Epithelial cell of proximal tubule (primary cell): ENCODE data around the gene RTKN. TPM values are rescaled to one million over a fixed set of nuclear protein-coding genes. Genes with fewer than 3 reads are reported as not detected.
"Not testable (repeated sequence)": the region's sequence is repeated elsewhere in the genome, so short reads cannot be mapped to it uniquely, and the experiment has no call there.

Experiments
- DNase-seq: peaks from one replicate; pipeline ENCODE4 v3.0.0-alpha.2; 2011; ENCODE audit warnings: low read depth
- H3K4me3 ChIP-seq: 2 replicates; pipeline ENCODE4 v1.5.1; 2011; ENCODE audit warnings: low read depth, mild to moderate bottlenecking, low read length
- total RNA-seq: library from RNA; depleted of rRNA; stranded (reverse); fragments of >200 nt; gene quantifications from 2 replicates; pipeline ENCODE4 v1.2.3, GENCODE V29; 2015
- TF ChIP-seq, protein P1 (sequence below): conservative IDR thresholded peaks from 2 replicates; pipeline ENCODE4 v1.5.1; 2012; ENCODE audit warnings: low read depth, mild to moderate bottlenecking, low read length

Gene RTKN
- total RNA-seq, 1 donor from 2014 or later = 85.3 TPM

DNA sequence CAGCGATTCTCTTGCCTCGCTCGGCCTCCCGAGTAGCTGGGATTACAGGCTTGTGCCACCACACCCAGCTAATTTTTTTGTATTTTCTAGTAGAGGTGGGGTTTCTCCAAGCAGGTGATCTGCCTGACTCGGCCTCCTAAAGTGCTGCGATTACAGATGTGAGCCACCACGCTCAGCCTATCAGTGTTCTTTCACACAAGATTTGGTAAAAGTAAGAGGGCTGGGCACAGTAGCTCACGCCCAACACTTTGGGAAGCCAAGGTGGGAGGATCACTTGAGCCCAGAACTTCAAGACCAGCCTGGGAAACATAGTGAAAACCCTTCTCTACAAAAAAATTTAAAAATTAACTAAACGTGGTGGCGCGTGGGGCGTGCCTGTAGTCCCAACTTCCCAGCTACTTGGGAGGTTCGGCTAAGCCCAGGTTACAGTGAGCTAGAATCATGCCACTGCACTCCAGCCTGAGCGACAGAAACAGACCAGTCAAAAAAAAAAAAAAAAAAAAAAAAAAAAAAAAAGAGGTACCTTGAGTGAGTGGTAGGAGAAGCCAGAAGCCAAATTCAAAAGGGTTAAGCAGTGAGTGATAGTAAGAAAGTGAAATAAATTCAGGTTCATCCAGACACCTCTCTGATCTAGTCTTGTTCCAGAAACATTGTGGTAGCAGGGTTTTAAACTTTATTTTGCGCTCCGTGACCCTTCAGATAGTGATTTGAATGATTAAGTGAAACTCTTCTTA, 29.8 kb upstream of the RTKN start:
- TF ChIP-seq, protein P1, sequence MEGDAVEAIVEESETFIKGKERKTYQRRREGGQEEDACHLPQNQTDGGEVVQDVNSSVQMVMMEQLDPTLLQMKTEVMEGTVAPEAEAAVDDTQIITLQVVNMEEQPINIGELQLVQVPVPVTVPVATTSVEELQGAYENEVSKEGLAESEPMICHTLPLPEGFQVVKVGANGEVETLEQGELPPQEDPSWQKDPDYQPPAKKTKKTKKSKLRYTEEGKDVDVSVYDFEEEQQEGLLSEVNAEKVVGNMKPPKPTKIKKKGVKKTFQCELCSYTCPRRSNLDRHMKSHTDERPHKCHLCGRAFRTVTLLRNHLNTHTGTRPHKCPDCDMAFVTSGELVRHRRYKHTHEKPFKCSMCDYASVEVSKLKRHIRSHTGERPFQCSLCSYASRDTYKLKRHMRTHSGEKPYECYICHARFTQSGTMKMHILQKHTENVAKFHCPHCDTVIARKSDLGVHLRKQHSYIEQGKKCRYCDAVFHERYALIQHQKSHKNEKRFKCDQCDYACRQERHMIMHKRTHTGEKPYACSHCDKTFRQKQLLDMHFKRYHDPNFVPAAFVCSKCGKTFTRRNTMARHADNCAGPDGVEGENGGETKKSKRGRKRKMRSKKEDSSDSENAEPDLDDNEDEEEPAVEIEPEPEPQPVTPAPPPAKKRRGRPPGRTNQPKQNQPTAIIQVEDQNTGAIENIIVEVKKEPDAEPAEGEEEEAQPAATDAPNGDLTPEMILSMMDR = no peak
- H3K4me3 ChIP-seq = peak overlapping the region; percentile 72
- DNase-seq = no peak

DNA sequence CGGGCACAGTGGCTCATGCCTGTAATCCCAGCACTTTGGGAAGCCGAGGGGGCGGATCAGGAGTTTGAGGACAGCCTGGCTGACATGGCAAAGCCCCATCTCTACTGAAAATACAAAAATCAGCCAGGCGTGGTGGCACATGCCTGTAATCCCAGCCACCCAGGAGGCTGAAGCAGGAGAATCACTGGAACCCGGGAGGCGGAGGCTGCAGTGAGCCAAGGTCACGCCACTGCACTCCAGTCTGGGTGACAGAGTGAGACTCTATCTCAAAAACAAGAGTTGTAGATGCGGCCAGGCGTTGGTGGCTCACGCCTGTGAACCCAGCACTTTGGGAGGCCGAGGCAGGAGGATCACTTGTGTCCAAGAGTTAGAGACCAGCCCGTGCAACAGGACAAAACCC, 29.0 kb upstream of the RTKN start:
- not testable (repeated sequence) for H3K4me3 ChIP-seq, DNase-seq

DNA sequence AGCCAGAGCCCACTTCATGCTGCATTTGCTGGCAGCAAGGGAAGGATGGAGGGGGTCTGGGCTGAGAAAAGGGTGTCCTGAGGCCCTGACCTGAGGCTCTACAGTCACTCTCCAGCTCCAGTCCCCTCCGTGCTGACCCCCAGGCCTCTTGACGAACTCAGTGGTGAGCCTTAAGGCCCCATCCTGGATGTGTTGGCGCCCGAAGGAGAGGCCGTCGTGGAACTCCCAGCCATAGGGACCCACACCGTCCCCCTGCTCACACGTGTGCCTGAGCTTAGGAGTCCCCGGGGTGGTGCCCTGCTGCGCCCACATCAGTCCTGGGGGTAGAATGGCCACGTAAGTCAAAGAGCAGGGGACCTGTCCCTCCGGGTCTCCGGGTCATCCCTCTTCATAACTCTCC, 22.7 kb upstream of the RTKN start:
- no peak for DNase-seq
- TF ChIP-seq, protein P1 = no peak

DNA sequence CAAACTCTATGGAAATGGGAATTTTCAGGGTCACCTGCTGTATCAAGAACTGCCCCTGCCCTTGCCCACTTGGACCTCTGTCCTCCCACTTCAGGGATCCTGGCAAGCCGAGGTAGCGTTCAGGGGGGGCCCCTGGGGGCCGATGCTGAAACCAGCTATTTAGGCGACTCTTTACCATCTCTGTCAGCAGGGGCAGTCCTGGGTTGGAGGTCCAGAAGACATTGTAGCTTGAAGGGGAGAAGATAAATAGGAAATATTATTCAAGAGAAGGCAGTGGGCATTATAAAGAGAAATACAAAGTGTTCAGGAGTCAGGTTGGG, 21.0 kb upstream of the RTKN start:
- TF ChIP-seq, protein P1 = no peak
- no peak for DNase-seq
- no peak overlapping the region for H3K4me3 ChIP-seq

More for the DNA sequence above, 22.7 kb upstream of the RTKN start:
- peak overlapping the region; percentile 95 for H3K4me3 ChIP-seq

DNA sequence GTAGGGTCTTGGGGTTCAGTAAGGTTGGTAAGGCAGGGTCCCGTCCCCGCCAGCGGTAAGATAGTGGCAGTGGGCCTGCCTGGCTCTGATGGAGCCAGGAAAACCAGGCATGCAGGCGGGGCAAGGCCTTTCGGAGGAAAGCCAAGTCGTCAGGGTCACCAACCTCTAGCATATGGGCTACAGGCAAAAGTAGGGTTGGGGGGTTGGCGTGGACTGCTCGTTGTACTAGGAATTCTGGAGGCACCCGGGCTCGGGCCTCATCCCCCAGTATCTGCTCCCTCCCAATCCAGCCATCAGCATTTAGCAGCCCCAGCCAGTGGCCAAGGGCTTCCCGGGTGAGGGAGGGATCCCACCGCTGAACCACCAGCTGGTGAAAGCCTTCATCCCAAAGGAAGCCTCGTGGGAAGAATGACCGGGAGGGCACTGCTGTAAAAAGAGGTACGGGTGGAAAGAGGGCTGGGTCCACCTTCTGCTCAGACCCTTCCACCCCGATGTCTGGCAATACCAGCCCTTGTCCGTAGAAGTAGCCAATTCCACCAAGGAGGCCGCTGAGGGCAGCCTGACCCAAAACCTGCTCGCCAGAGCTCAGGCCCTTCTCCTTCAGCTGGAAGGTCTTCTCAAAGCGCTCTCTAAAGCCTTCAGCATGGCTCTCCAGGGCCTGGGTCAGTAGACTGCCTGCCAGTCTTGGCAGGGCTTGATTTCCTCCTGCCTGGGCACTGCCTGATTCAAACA, 20.5 kb upstream of the RTKN start:
- no peak overlapping the region for H3K4me3 ChIP-seq
- no peak for DNase-seq
- TF ChIP-seq, protein P1 = no peak

DNA sequence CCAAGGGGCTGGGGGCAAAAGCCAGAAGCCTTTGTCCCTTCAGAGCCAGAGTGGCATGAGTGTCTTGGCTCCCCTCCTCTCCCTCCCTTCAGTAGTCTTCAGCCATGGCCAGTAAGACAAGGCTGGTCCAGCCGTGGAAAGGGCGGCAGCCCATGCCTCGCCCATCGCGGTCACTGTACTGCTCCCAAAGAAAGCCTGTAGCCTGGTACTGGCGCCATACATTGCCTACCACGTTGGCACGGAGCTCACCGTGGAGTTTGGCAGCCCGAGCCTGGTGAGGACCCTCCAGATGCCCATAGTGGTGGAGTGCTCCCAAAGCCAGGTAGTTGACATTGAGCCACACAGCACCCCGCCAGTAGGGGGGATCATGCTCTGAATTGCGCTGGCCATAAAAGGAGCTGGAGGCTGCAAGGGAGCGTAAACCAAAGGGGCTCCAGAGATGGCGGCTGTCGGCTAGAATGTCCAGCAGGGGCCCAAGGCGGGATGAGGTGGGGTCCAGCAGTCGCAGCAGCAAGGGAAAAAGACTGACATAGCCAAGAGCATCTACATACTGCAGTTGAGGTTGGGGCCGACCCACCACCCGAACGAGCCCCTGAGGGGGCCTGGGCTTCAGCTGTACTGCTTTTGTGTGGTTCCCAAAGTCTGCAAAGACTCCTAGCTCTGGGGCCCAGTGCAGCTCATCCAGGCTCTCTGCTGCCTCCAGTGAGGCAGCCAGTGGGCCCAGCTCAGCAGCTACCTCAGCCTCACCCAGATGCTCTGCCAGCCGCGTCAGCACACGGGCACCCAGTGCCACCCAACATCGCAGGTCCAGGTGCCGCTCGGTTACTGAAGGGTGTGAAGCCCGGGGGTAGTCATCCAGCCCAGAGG, 19.7 kb upstream of the RTKN start:
- no peak for DNase-seq
- no peak overlapping the region for H3K4me3 ChIP-seq
- TF ChIP-seq, protein P1 = peak; percentile 31

DNA sequence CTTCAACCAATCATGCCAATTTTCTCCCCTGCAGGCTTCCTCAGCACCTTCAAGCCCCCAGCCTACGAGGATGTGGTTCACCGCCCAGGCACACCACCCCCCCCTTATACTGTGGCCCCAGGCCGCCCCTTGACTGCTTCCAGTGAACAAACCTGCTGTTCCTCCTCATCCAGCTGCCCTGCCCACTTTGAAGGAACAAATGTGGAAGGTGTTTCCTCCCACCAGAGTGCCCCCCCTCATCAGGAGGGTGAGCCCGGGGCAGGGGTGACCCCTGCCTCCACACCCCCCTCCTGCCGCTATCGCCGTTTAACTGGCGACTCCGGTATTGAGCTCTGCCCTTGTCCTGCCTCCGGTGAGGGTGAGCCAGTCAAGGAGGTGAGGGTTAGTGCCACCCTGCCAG, 18.4 kb upstream of the RTKN start:
- DNase-seq, H3K4me3 ChIP-seq: not testable (repeated sequence)

DNA sequence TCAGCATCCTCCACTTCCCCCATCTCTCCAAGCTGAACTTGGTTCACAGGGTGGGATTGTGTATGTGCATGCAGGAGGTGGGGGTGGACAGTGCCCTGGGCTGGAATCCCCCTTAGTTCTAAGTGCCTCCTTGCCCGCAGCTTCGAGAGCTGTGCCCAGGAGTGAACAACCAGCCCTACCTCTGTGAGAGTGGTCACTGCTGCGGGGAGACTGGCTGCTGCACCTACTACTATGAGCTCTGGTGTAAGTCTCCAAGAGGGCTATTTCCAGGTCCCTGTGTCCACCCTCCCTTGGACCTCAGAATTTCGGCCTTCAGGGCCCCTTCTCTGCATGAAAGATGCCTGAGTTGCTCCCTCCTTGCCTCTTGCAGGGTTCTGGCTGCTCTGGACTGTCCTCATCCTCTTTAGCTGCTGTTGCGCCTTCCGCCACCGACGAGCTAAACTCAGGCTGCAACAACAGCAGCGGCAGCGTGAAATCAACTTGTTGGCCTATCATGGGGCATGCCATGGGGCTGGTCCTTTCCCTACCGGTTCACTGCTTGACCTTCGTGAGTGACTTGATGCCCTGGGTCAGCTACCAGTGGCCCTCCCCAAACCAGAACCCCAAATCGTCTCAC, 17.9 kb upstream of the RTKN start:
- not testable (repeated sequence) for DNase-seq
- peak overlapping the region; percentile 98 for H3K4me3 ChIP-seq
